H1 (cell line): ENCODE results near the gene SGSM1.

Source experiments
- EP300 ChIP-seq, 2 experiments: IDR thresholded peaks; 1 replicate in 1 of 2; 2 replicates in 1 of 2; pipeline ENCODE4 v1.6.1; 2011 to 2012; ENCODE audit warnings: low read depth in 2 of 2, low read length in 2 of 2, mild to moderate bottlenecking in 2 of 2, borderline replicate concordance in 1 of 2, inconsistent platforms in 1 of 2, moderate library complexity in 1 of 2
- TAF7 ChIP-seq: optimal IDR thresholded peaks from 2 replicates; pipeline ENCODE3; 2011; ENCODE audit warnings: low read depth, mild to moderate bottlenecking, inconsistent platforms, low read length, moderate library complexity, borderline replicate concordance
- TF ChIP-seq, protein P1 (sequence below), 3 experiments: IDR thresholded peaks; 1 replicate in 2 of 3; 2 replicates in 1 of 3; pipeline versions ENCODE4 v1.5.1 to v1.6.1; 2011; ENCODE audit warnings: low read length in 3 of 3, mild to moderate bottlenecking in 3 of 3, inconsistent platforms in 2 of 3, low read depth in 1 of 3, moderate library complexity in 1 of 3; ENCODE audit not compliant: insufficient read depth in 1 of 3; ENCODE audit errors: control extremely low read depth in 1 of 3

DNA sequence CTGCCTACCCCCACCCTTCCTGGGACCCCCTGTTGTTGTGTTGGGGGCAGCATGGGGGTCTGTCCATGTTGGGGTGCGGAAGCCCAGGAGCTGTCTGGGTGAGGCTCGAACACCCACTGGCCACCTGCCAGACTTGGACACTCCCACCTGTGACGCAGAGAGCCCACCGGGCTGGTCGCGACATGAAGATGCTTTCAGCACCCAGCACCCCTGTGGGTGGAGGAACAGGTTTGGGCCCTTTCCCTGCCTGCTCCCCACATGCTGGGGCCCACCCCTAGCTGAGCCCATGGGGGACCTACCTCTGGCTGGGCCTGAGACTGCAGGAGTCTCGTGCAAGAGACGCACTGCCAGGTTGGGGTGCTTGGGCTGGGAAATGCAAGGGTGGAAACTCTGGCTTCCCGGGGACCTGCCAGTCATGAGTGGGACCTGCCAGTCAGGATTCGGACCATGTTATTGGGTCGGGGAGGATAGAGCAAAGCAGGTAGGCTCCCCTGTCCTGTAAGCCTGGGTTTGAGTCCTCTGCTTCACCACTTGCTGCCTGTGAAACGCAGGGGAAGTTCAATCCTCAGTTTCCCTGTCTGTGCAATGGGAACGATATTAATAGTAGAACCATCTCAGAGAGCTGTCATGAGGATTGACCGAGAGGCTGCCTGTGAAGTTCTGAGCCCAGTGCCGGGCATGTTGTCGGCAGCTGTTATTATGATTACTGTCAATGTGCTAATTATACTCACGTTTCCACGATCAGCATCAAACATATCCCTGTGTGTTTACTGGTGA lies 170.6 kb downstream of the SGSM1 start:
- TF ChIP-seq EP300 (IDR thresholded peaks at IDR 0.05; ENCODE audit: borderline replicate concordance in 1 of 2, low read depth in 2 of 2, low read length in 2 of 2), result no peak
- TF ChIP-seq, protein P1, sequence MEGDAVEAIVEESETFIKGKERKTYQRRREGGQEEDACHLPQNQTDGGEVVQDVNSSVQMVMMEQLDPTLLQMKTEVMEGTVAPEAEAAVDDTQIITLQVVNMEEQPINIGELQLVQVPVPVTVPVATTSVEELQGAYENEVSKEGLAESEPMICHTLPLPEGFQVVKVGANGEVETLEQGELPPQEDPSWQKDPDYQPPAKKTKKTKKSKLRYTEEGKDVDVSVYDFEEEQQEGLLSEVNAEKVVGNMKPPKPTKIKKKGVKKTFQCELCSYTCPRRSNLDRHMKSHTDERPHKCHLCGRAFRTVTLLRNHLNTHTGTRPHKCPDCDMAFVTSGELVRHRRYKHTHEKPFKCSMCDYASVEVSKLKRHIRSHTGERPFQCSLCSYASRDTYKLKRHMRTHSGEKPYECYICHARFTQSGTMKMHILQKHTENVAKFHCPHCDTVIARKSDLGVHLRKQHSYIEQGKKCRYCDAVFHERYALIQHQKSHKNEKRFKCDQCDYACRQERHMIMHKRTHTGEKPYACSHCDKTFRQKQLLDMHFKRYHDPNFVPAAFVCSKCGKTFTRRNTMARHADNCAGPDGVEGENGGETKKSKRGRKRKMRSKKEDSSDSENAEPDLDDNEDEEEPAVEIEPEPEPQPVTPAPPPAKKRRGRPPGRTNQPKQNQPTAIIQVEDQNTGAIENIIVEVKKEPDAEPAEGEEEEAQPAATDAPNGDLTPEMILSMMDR (IDR thresholded peaks at IDR 0.05; ENCODE audit: control extremely low read depth in 1 of 3, insufficient read depth in 1 of 3, low read depth in 1 of 3, low read length in 3 of 3), result no peak
- no peak for TF ChIP-seq TAF7
